ENCODE results near the gene CST3. TPM values are rescaled to one million over a fixed set of nuclear protein-coding genes. Genes with fewer than 3 reads are reported as not detected.

Gene CST3
- total and polyA plus RNA-seq, 2 of the 8 experiments (the other 6 are each of a cell fraction or from before 2014, with no cell fraction given) = 53.2 to 184 TPM

DNA sequence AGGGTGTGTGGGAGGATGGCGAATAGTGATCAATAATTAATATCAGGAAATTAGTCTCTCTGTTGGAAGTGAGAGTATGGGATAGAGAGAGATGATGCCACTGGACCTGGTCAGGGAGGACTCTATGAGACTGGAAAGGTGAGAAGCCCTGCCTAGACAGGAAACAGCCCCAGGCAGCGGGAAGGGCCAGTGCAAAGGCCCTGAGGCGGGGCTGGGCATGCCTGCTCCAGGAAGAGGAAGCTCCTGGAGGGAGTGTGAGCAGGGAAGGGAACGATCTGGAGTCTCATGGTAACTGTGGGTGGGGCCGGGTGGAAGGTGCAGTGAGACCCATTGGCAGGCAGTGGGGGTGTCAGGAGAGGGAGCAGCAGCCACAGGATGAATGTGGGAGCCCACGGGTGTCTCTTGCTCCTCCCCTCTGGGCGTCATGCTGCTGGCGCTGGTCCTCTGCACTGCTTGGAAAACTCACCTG lies 1.8 kb upstream of the CST3 start:
- Histone ChIP-seq H3K4ac (replicated peaks; ENCODE audit: insufficient read length, low read depth, low read length) (no peak overlapping the region), H3K18ac (ENCODE audit: extremely low read depth, low read length) (0 out of 2 replicates have a peak overlapping the region, but pooled peaks have one; percentile 16), H3K27ac (ENCODE audit: low read depth, low read length) (no peak overlapping the region), H2BK12ac (ENCODE audit: low read depth, low read length) (no peak overlapping the region; the same call in 1 of the 2 replicates), H3K23me2 (ENCODE audit: low read depth, low read length) (peaks cover 9% of the 10 kb centered on the region), H2AK5ac (ENCODE audit: low read depth, low read length) (no peak overlapping the region), H3K14ac (ENCODE audit: insufficient read length) (no peak overlapping the region), H3K36me3 (ENCODE audit: control insufficient read depth in 2 of 4, insufficient read depth in 4 of 4, low read length in 3 of 4) (no peaks in the 10 kb centered on the region; a peak in 1 of 8 replicates), H3K9ac (replicated peaks in 1 of 4; ENCODE audit: extremely low read depth in 1 of 4, low read depth in 3 of 4, low read length in 3 of 4) (no peak overlapping the region), H3K56ac (replicated peaks; ENCODE audit: insufficient read length, low read depth, low read length) (no peak overlapping the region), H2BK15ac (ENCODE audit: low read length) (no peak overlapping the region), H3K23ac (ENCODE audit: insufficient read length) (no peak overlapping the region), H3K79me1 (ENCODE audit: low read depth, low read length) (no peaks in the 10 kb centered on the region), H3K4me2 (ENCODE audit: insufficient read depth in 1 of 2, low read depth in 2 of 2, low read length in 2 of 2) (no peak overlapping the region), H3K4me1 (replicated peaks in 1 of 4; ENCODE audit: control insufficient read depth in 3 of 4, insufficient read depth in 4 of 4, low read length in 3 of 4) (peaks cover 0 to 12% (median 4%) of the 10 kb centered on the region in 4 experiments; a peak in 6 of 7 replicates), H2BK120ac (replicated peaks; ENCODE audit: low read depth, low read length) (no peak overlapping the region), H4K91ac (replicated peaks; ENCODE audit: insufficient read length, low read length) (no peak overlapping the region), H2AFZ (ENCODE audit: low read length) (no peak overlapping the region), H3K9me3 (ENCODE audit: insufficient read depth in 2 of 2, low read depth in 1 of 2, low read length in 1 of 2) (no peaks in the 10 kb centered on the region), H3K4me3 (ENCODE audit: extremely low read depth in 1 of 4, insufficient read depth in 2 of 4, low read depth in 3 of 4, low read length in 4 of 4) (no peak overlapping the region), H2BK5ac (ENCODE audit: low read depth, low read length) (no peak overlapping the region), H4K20me1 (replicated peaks in 1 of 2; ENCODE audit: control insufficient read depth in 1 of 2, insufficient read depth in 2 of 2, low read length in 2 of 2) (peaks cover 0 to 8% of the 10 kb centered on the region in 2 experiments), H3K27me3 (replicated peaks in 1 of 4; ENCODE audit: control insufficient read depth in 3 of 4, extremely low read depth in 1 of 4, insufficient read depth in 3 of 4, low read length in 3 of 4) (peaks cover 0 to 5% (median 2%) of the 10 kb centered on the region in 4 experiments; a peak in 3 of 7 replicates), H4K8ac (ENCODE audit: extremely low read depth, insufficient read depth, low read length) (no peak overlapping the region), H4K5ac (ENCODE audit: insufficient read length, low read depth, low read length) (no peak overlapping the region), H2BK20ac (ENCODE audit: low read length) (no peak overlapping the region), H3K79me2 (ENCODE audit: control insufficient read depth in 1 of 2, insufficient read depth in 2 of 2, low read length in 2 of 2) (no peaks in the 10 kb centered on the region)
- DNase-seq (ENCODE audit: low read depth in 1 of 2, low spot score in 2 of 2) (no peak), FAIRE-seq (no peak)
- no peak for TF ChIP-seq NANOG (IDR thresholded peaks at IDR 0.05; ENCODE audit: insufficient read depth, low read depth, low read length, poor library complexity, severe bottlenecking)
- TF ChIP-seq KDM1A (IDR thresholded peaks at IDR 0.05; ENCODE audit: borderline replicate concordance, low read length) = peak; percentile 55; the same call in 1 of the 2 replicates
- TF ChIP-seq CREB1 (IDR thresholded peaks at IDR 0.05) = no peak
- 93% methylated on average over 8 of the region's 8 CpGs; no CpG with 5 or more reads in 1 of the 2 experiments for WGBS, 2 experiments (ENCODE audit: extremely low coverage in 1 of 2, insufficient coverage in 1 of 2, insufficient read length in 1 of 2, insufficient replicate concordance in 2 of 2, low coverage in 1 of 2, low lambda C conversion rate in 2 of 2, missing lambda C conversion rate in 1 of 2)
- POLR2A ChIA-PET (ENCODE audit: partially characterized antibody) = no interaction called here
- CTCF ChIA-PET (ENCODE audit: partially characterized antibody) = interaction anchor here (1.1 kb wide), 1 partner anchor 196 kb away, joined by 3 read pairs; no protein-coding TSS in a partner anchor

Data from H1 (cell line).